ENCODE measurements around the gene TKT.

DNA sequence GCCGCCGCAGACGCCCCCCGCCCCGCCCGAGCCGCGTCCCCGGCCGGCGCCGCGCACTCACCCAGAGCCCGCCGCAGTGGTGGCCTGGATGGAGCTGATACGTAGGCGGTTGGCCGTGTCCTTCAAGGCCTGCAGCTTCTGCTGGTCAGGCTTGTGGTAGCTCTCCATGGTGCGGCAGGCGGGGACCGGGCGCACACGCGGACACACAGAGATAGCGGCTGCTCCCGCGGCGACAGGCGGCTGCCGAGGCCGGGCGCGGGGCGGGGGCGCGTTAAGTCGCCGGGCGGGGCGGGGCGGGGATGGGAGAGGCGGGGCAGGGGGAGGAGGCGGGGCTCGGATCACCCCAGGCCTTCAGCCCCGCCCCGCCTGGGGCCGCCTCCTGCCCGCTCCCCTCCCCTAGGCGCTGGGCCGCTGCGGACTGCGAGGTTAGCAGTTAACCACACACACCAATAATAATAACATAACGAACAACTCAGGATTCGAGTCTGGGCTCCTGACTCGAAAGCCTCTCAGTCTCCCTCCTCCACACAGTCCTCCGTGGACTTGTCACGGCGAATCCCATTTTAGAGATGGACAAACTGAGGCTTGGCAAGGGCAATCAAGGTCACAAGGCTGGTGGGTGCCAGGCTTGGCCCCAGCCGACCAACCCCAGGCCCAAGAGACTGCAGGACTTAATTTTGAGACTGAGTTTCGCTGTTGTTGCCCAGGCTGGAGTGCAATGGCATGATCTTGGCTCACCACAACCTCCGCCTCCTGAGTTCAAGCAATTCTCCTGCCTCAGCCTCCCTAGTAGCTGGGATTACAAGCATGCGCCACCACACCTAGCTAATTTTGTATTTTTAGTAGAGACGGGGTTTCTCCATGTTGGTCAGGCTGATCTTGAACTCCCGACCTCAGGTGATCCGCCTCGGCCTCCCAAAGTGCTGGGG lies at the start of gene TKT:
- no peak for TF ChIP-seq TARDBP (IDR thresholded peaks at IDR 0.05)
- no peak for TF ChIP-seq HDGF (IDR thresholded peaks at IDR 0.05; ENCODE audit: borderline replicate concordance)
- TF ChIP-seq ARNT (IDR thresholded peaks at IDR 0.05), result no peak
- no peak for TF ChIP-seq ZNF384 (IDR thresholded peaks at IDR 0.05)
- TF ChIP-seq, protein P1, sequence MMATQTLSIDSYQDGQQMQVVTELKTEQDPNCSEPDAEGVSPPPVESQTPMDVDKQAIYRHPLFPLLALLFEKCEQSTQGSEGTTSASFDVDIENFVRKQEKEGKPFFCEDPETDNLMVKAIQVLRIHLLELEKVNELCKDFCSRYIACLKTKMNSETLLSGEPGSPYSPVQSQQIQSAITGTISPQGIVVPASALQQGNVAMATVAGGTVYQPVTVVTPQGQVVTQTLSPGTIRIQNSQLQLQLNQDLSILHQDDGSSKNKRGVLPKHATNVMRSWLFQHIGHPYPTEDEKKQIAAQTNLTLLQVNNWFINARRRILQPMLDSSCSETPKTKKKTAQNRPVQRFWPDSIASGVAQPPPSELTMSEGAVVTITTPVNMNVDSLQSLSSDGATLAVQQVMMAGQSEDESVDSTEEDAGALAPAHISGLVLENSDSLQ (IDR thresholded peaks at IDR 0.05), result no peak
- no peak for TF ChIP-seq FOXK2 (IDR thresholded peaks at IDR 0.05)
- no peak for TF ChIP-seq ELF4 (IDR thresholded peaks at IDR 0.05)
- TF ChIP-seq BHLHE40 (IDR thresholded peaks at IDR 0.05; ENCODE audit: borderline replicate concordance), result no peak
